GM19395 (cell line): Measurements from ENCODE around the gene ARHGAP1.

Experiments used
- ATAC-seq: cut with Tn5 transposase; IDR thresholded peaks from one replicate; pipeline ENCODE4 v1.9.1; 2021; ENCODE audit warnings: mild to moderate bottlenecking, moderate library complexity; ENCODE audit not compliant: unreplicated experiment

The ARHGAP1 gene

DNA sequence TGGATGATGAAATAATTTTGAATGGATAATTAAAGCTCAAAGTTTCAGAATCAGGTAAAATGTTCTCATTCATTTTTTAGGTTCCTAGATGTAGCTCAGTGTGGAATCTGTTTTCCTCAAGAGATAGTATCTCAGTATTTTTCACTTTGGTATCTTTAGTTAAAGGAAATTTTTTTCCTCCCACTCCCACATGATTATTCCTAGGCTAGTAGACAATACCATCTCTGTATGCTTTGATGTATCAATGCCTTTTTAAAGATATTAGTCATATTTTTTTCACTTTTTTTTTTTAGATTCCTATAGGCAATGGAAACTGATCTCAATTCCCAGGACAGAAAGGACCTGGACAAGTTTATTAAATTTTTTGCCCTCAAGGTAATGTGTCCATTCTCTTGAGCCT, 56.4 kb downstream of the ARHGAP1 start:
- ATAC-seq, result no peak

DNA sequence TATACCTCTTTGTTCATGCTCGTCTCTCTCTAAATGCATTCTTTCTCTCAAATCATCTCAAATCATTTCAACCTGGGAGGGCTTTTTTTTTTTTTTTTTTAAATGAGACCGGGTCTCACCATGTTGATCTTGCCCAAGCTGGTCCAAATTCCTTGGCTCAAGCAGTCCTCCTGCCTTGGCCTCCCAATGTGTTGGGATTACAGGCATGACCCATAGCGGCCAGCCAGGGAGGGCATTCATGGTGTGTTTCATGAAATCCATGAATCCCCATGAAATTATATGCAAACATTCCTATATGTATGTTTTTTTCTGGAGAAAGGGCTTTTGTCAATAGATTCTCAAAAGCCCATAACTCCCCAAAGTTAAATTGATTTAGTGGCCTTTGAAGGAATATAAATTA, 56.9 kb downstream of the ARHGAP1 start:
- ATAC-seq, result no peak

- ATAC-seq, result no peak
These were observed 57.6 kb downstream of the ARHGAP1 start for GRCh38 chr11:46642627-46643335.

- ATAC-seq, result no peak
These were observed 58.8 kb downstream of the ARHGAP1 start for GRCh38 chr11:46641639-46642038.

GRCh38 chr11:46640036-46640788, 60.2 kb downstream of the ARHGAP1 start:
- no peak for ATAC-seq

DNA sequence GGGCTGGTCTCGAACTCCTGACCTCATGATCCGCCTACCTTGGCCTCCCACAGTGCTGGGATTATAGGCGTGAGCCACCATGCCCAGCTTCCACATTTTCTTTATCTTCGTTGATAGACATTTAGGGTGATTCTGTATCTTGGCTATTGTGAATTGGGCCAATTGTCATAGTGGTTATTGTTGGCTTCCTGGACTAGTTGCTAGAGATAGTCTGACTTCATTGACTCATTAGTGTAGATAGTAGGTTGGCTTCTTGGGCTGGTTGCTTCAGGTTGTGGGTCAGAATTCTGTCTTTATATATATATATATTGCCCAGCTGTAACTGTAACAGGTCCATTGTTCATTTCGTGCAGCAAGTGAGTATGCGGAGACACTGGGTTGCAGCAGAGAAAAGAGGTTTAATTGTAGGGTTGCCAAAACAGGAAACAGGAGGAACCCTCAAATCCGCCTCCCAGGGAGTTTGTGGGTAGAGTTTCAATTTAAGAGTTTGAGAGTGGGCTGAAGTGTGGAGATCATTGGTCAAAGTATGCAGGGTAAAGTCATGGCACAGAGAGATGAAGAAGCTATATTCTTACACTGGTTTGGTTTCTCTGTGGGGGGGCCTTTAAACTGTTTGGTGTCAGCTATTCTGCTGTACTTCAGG, 61.1 kb downstream of the ARHGAP1 start:
- no peak for ATAC-seq

DNA sequence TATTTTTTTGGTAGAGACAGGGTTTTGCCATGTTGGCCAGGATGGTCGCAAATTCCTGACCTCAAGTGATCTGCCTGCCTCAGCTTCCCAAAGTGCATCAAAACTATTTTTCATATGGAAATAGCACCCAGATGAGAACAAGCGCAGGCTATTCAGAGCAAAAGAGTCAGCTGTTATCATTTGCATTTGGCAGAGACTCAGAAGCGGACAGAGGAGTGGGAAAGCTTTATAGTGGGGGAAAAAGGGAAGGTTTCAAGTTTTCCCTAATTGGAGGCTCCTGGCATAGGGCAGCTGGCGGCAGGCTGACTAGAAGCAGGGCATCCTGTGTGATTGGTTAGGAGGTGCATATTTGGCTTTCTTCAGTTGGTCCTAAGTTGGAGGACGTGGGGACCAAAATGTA, 62.9 kb downstream of the ARHGAP1 start:
- no peak for ATAC-seq

GRCh38 chr11:46635557-46636139, 64.8 kb downstream of the ARHGAP1 start:
- ATAC-seq, result no peak

DNA sequence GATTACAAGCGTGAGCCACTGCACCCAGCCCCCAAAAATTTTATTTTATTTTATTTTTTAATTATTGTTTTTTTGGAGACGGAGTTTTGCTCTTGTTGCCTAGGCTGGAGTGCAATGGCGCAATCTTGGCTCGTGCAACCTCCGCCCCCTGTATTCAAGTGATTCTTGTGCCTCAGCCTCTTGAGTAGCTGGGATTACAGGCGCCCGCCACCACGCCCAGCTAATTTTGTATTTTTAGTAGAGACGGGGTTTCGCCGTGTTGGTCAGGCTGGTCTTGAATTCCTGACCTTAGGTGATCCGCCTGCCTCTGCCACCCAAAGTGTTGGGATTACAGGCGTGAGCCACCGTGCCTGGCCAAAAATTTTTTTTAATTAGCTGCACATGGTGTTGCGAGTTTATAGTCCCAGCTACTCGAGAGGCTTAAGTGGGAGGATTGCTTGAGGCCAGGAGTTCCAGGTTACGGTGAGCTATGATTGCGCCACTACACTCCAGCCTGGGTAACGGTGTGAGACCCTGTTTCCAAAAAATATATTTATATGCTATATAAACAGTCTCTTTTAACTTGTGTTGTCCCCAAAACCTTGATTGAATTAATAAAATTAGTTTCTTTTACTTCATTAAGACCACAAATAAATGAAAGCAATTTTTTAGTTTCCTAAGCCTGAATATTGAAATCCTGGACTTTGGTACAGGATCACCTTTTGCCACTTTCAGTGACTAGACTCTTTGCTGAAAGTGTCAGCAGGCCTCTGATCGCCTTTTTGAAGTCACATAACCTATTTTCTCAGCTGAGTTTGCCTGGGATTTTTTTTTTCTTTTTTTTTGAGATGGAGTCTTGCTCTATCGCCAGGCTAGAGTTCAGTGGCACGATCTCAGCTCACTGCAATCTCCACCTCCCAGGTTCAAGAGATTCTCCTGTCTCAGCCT, 66.9 kb downstream of the ARHGAP1 start:
- no peak for ATAC-seq

- no peak for ATAC-seq
These were observed 67.9 kb downstream of the ARHGAP1 start for GRCh38 chr11:46632502-46632901.

- ATAC-seq, result no peak
These were observed 68.7 kb downstream of the ARHGAP1 start for GRCh38 chr11:46631676-46632075.

- ATAC-seq, result no peak
These were observed 70.2 kb downstream of the ARHGAP1 start for GRCh38 chr11:46630237-46630636.

- no peak for ATAC-seq
These were observed 71.5 kb downstream of the ARHGAP1 start for GRCh38 chr11:46628961-46629360.
